ENCODE data around the gene BRCA1.

- no peak for TF ChIP-seq POLR2A (IDR thresholded peaks at IDR 0.05; ENCODE audit: low read length)
- TF ChIP-seq CTCF (IDR thresholded peaks at IDR 0.05): no peak
- TF ChIP-seq ESRRA (IDR thresholded peaks at IDR 0.05; ENCODE audit: borderline replicate concordance, low read length): no peak
- no peak for TF ChIP-seq PBX3 (IDR thresholded peaks at IDR 0.05)
- no peak for TF ChIP-seq REST (IDR thresholded peaks at IDR 0.05)
- no peak for TF ChIP-seq SMC3 (IDR thresholded peaks at IDR 0.05)
- no peak for TF ChIP-seq CBX8 (IDR thresholded peaks at IDR 0.05)
- TF ChIP-seq CHD4 (IDR thresholded peaks at IDR 0.05; ENCODE audit: borderline replicate concordance): no peak
- no peak for TF ChIP-seq MAX (IDR thresholded peaks at IDR 0.05)
- no peak for TF ChIP-seq TP53 (CRISPR knock-in tag; IDR thresholded peaks at IDR 0.05)
- TF ChIP-seq E2F6 (IDR thresholded peaks at IDR 0.05; ENCODE audit: borderline replicate concordance, low read depth): no peak
- no peak for TF ChIP-seq EP300 (IDR thresholded peaks at IDR 0.05)
- TF ChIP-seq CEBPB (IDR thresholded peaks at IDR 0.05): no peak
Observed at GRCh38 chr17:43010667-43011308, 114.4 kb downstream of the BRCA1 start.
